ENCODE measurements around the gene APBB2.

The APBB2 gene

GRCh38 chr4:40939856-40940255 is 274.5 kb downstream of the APBB2 start:
- no peak overlapping the region for H3K4me3 ChIP-seq (ENCODE audit: low read depth, low read length, poor library complexity, severe bottlenecking)
- H3K9me3 ChIP-seq (ENCODE audit: low read length) = no peaks in the 10 kb centered on the region
- no peak overlapping the region for H3K27ac ChIP-seq (ENCODE audit: low read depth, low read length, poor library complexity, severe bottlenecking)
- no peak overlapping the region for H3K4me2 ChIP-seq (ENCODE audit: low read length)
- no peaks in the 10 kb centered on the region for H3K4me1 ChIP-seq (ENCODE audit: insufficient read depth, low read length, severe bottlenecking)
- no peaks in the 10 kb centered on the region for H3K36me3 ChIP-seq (ENCODE audit: insufficient read depth, low read length)
- TF ChIP-seq EZH2 (IDR thresholded peaks at IDR 0.05; ENCODE audit: borderline replicate concordance, low read length) (no peak), CTCF (IDR thresholded peaks at IDR 0.05; ENCODE audit: low read length) (no peak)
- H2AFZ ChIP-seq (ENCODE audit: low read length) = no peak overlapping the region
- no peaks in the 10 kb centered on the region for H3K79me2 ChIP-seq (ENCODE audit: insufficient read depth, low read length)
- H3K9ac ChIP-seq (ENCODE audit: low read length) = no peak overlapping the region
- 0 out of 2 replicates have a peak, but pooled peaks cover 3% of the 10 kb centered on the region for H3K27me3 ChIP-seq (ENCODE audit: insufficient read depth, low read length)
- H3F3A ChIP-seq (ENCODE audit: insufficient read depth, low read length) = no peaks in the 10 kb centered on the region
- H4K20me1 ChIP-seq (ENCODE audit: insufficient read depth, low read length) = no peaks in the 10 kb centered on the region
- no peaks in the 10 kb centered on the region for H3K9me2 ChIP-seq (ENCODE audit: low read depth, low read length)

GRCh38 chr4:40938337-40938736 is 276.0 kb downstream of the APBB2 start:
- Histone ChIP-seq H3K9me3 (ENCODE audit: low read length) (no peaks in the 10 kb centered on the region), H3K9ac (ENCODE audit: low read length) (no peak overlapping the region), H3K4me3 (ENCODE audit: low read depth, low read length, poor library complexity, severe bottlenecking) (no peak overlapping the region), H3F3A (ENCODE audit: insufficient read depth, low read length) (no peaks in the 10 kb centered on the region), H3K4me2 (ENCODE audit: low read length) (no peak overlapping the region), H3K36me3 (ENCODE audit: insufficient read depth, low read length) (no peaks in the 10 kb centered on the region), H2AFZ (ENCODE audit: low read length) (no peak overlapping the region), H4K20me1 (ENCODE audit: insufficient read depth, low read length) (no peaks in the 10 kb centered on the region), H3K9me2 (ENCODE audit: low read depth, low read length) (no peaks in the 10 kb centered on the region), H3K27me3 (ENCODE audit: insufficient read depth, low read length) (0 out of 2 replicates have a peak, but pooled peaks cover 3% of the 10 kb centered on the region), H3K27ac (ENCODE audit: low read depth, low read length, poor library complexity, severe bottlenecking) (no peak overlapping the region), H3K79me2 (ENCODE audit: insufficient read depth, low read length) (no peaks in the 10 kb centered on the region), H3K4me1 (ENCODE audit: insufficient read depth, low read length, severe bottlenecking) (no peaks in the 10 kb centered on the region)
- TF ChIP-seq CTCF (IDR thresholded peaks at IDR 0.05; ENCODE audit: low read length) (no peak), EZH2 (IDR thresholded peaks at IDR 0.05; ENCODE audit: borderline replicate concordance, low read length) (no peak)

GRCh38 chr4:40937140-40937725 is 277.1 kb downstream of the APBB2 start:
- Histone ChIP-seq H3K36me3 (ENCODE audit: insufficient read depth, low read length) (no peaks in the 10 kb centered on the region), H3K4me3 (ENCODE audit: low read depth, low read length, poor library complexity, severe bottlenecking) (no peak overlapping the region), H3K27ac (ENCODE audit: low read depth, low read length, poor library complexity, severe bottlenecking) (no peak overlapping the region), H3K9ac (ENCODE audit: low read length) (no peak overlapping the region), H3F3A (ENCODE audit: insufficient read depth, low read length) (no peaks in the 10 kb centered on the region), H3K4me1 (ENCODE audit: insufficient read depth, low read length, severe bottlenecking) (no peaks in the 10 kb centered on the region), H3K4me2 (ENCODE audit: low read length) (no peak overlapping the region), H3K79me2 (ENCODE audit: insufficient read depth, low read length) (no peaks in the 10 kb centered on the region), H3K9me3 (ENCODE audit: low read length) (no peaks in the 10 kb centered on the region), H3K27me3 (ENCODE audit: insufficient read depth, low read length) (0 out of 2 replicates have a peak, but pooled peaks cover 3% of the 10 kb centered on the region), H3K9me2 (ENCODE audit: low read depth, low read length) (no peaks in the 10 kb centered on the region), H4K20me1 (ENCODE audit: insufficient read depth, low read length) (no peaks in the 10 kb centered on the region), H2AFZ (ENCODE audit: low read length) (no peak overlapping the region)
- TF ChIP-seq EZH2 (IDR thresholded peaks at IDR 0.05; ENCODE audit: borderline replicate concordance, low read length) (no peak), CTCF (IDR thresholded peaks at IDR 0.05; ENCODE audit: low read length) (no peak)

Measured in OCI-LY1 (cell line).